Breast epithelium (tissue), 4 donors: ENCODE results near the gene RELN. TPM values are rescaled to one million over a fixed set of nuclear protein-coding genes. Genes with fewer than 3 reads are reported as not detected.

Source experiments
- DNase-seq, 2 donors: peaks; one replicate each; pipeline ENCODE4 v3.0.0-alpha.2; 2019; ENCODE audit warnings: low spot score in 2 of 2
- H3K27ac ChIP-seq, 2 donors: fragments of 200-600 bp; sonication (generic) in 1 of 2; one replicate each; pipeline ENCODE4 v1.5.1; 2016 to 2019; ENCODE audit warnings: mild to moderate bottlenecking in 1 of 2
- H3K27me3 ChIP-seq, 2 donors: fragments of 200-600 bp; sonication (generic) in 1 of 2; one replicate each; pipeline versions ENCODE4 v1.5.1 to v1.6.0; 2017 to 2019; ENCODE audit warnings: control low read depth in 1 of 2, mild to moderate bottlenecking in 1 of 2
- H3K36me3 ChIP-seq: fragments of 200-600 bp; one replicate; pipeline ENCODE4 v1.5.1; 2019
- H3K4me1 ChIP-seq, 2 donors: fragments of 200-600 bp; sonication (generic); one replicate each; pipeline ENCODE4 v1.5.1; 2016 to 2019; ENCODE audit warnings: control low read depth in 1 of 2
- H3K4me3 ChIP-seq, 3 donors: fragments of 200-600 bp; sonication (generic); 1 replicate in 2 of 3; 2 replicates in 1 of 3; pipeline ENCODE4 v1.5.1; 2016 to 2019; ENCODE audit warnings: mild to moderate bottlenecking in 3 of 3, moderate library complexity in 2 of 3
- H3K9me3 ChIP-seq, 2 donors: fragments of 200-600 bp; sonication (generic) in 1 of 2; one replicate each; pipeline ENCODE4 v1.5.1; 2016 to 2019; ENCODE audit warnings: control low read depth in 1 of 2
- POLR2A ChIP-seq: fragments of 450-650 bp; IDR thresholded peaks from one replicate; pipeline ENCODE4 v1.6.1; 2016; ENCODE audit warnings: antibody characterized with exemption, mild to moderate bottlenecking, moderate library complexity
- POLR2AphosphoS5 ChIP-seq, 3 donors: sonication (generic); formaldehyde crosslinking; IDR thresholded peaks; one replicate each; pipeline ENCODE4 v1.6.1; 2017; ENCODE audit warnings: antibody characterized with exemption in 3 of 3
- intact Hi-C: fragments of 100-400 bp; cut with DNase I; formaldehyde crosslinking; loops from one replicate; pipeline ENCODE4 v1.15.1; 2023; ENCODE audit warnings: low total_unique reads
- total RNA-seq, 3 donors: library from RNA; depleted of rRNA; stranded (reverse); fragments of >200 nt; gene quantifications; one replicate each; pipeline ENCODE4 v1.1.0, GENCODE V29; 2016

Gene RELN
- total RNA-seq, 3 donors from 2014 or later = 3.0 to 9.8 (median 4.5) TPM

DNA sequence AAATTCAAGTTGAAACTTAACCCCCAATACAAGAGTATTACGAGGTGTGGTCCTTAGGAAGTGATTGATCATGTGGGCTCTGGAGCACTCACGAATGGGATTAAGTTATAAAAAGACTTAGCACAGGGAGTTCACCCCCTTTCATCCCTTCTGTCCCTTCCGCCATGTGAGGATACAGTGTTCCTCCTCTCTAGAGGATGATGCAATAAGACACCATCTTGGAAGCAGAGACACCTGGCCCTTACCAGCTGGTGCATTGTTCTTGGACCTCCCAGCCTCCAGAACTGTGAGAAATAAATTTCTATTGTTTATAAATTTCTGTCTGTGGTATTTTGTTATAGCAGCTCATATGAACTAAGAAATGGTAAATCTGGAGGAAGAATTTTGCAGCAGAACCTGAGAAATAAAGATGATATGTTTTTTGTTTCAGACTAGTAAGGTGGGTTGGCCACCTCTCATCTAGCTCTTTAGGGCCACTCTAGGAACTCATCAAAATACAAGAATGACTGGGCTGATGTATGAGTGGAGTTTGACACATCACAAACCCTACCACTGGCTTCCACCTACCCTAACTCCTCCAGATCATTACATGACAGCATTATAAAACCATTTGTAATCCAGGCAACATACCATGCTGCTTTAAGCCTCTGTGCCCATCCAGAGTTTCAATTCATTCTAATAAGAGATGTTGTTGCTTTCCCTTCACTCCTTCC lies 565.8 kb downstream of the RELN start:
- H3K4me1 ChIP-seq = no peaks in the 10 kb centered on the region
- H3K27me3 ChIP-seq = no peaks in the 10 kb centered on the region
- TF ChIP-seq POLR2AphosphoS5 (IDR thresholded peaks at IDR 0.05) = no peak
- no peak for TF ChIP-seq POLR2A
- no peak overlapping the region for H3K27ac ChIP-seq
- no peak for DNase-seq
- no peaks in the 10 kb centered on the region for H3K36me3 ChIP-seq
- H3K4me3 ChIP-seq = no peak overlapping the region
- intact Hi-C loops = no loop called here
- no peaks in the 10 kb centered on the region for H3K9me3 ChIP-seq

Other genes starting within 250 kb of the RELN start
- gene ORC5, start 218.4 kb upstream of the RELN start, total RNA-seq = 10 to 100 TPM; 13.3 to 29.9 (median 26.5) TPM